Hematopoietic multipotent progenitor cell treated with erythropoietin and hydrocortisone succinate and interleukin-3 and kit ligand, for 17 days (in vitro differentiated cells): ENCODE measurements around the gene PRKCA.
"Not testable (repeated sequence)": the region's sequence is repeated elsewhere in the genome, so short reads cannot be mapped to it uniquely, and the experiment has no call there.

Source experiments
- DNase-seq: peaks from one replicate; pipeline ENCODE4 v3.0.0-alpha.2; 2015; ENCODE audit warnings: low spot score

PRKCA gene

DNA sequence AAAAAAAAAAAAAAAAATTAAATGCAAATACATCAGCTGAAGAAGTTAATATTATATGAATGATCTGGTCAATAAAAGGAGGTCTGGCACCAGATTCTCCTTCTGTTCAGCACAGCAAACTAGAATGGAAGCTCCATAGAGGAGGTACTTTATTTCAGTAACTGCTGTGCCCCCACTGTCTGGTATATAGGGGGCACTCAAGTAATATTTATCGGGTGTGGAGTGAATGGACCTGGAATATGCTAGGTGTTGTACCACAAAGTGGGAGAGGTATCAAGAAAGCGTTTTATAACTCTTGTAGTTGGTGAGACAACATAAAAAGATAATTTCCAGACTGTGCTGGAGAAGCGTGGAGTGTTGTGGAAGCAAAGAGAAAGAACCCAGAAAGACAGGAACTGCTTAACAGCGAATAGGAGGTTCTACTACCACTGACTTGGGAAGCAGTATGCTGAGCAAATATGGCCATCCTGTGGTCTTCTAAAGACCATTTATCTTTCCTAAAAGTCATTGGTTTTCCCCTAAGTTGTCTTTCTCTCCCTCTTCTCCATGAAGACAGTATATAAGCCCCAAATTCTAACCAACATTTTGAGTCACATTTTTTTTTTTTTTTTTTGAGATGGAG, 12.2 kb upstream of the PRKCA start:
- DNase-seq = no peak

DNA sequence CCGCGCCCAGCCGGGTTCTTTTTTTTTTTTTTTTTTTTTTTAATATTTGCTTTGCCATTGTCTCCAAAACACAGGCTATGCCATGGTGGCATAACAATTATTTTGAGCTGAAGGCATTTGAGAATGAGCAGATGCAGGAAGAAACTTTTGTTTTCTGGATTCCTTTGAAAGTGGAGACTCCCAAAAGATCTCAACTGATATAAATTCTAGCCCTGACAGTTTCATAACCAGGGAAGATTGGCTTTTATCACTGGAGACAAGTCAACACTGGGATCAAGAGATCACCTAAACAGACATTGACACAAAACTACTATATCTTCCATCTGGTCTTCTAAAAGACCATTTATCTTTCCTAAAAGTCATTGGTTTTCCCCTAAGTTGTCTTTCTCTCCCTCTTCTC, 10.1 kb upstream of the PRKCA start:
- no peak for DNase-seq

DNA sequence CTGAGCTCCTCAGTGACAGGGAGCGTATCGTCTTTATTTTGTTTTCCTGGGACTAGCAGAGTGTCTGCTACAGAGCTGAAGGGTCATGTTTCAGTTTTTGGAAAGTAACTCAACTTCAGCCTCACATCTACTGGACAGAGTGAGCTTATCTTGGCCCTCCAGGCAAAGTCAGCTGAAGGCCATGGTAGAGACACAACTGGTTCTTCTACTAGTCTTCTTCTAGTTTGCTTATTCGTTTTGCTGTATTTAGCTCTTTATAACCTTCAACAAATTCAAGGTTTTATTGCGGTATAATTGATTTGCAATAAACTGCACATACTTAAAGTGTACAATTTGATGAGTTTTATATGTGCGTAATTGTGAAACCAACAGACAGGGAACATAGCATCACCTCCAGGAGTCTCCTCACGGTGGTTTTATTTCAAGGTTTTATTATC, 6.1 kb upstream of the PRKCA start:
- DNase-seq = no peak

DNA sequence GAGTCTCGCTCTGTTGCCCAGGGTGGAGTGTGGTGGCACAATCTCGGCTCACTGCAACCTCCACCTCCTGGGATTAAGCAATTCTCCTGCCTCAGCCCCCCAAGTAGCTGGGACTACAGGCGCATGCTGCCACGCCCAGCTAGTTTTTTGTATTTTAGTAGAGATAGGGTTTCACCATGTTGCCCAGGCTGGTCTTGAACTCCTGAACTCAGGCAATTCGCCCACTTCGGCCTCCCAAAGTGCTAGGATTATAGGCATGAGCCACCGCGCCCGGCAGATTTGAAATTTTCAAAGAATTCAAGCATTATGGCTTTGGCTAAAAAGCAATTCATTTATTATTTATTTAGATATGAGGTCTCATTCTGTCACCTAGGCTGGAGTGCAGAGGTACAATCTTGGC, 5.0 kb upstream of the PRKCA start:
- not testable (repeated sequence) for DNase-seq

DNA sequence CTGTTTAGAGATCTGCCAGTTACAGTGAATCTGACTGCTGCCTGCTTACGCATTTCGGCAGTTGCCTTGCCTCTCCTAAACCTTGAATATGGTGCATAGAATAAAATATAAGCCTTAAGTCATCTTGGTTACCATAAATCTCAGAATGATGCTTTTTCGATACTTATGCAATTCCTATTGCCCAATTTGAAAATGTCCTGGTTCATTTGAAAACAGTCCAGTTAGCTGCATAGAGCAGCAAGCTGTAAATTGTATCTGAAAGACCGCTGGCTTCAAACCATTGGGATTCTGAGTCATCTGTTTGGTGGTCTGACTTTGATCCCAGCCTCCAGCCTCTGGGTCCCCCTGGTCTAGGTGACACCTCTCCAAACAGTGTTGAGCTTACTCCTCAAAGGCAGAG, 2.7 kb upstream of the PRKCA start:
- DNase-seq = no peak

DNA sequence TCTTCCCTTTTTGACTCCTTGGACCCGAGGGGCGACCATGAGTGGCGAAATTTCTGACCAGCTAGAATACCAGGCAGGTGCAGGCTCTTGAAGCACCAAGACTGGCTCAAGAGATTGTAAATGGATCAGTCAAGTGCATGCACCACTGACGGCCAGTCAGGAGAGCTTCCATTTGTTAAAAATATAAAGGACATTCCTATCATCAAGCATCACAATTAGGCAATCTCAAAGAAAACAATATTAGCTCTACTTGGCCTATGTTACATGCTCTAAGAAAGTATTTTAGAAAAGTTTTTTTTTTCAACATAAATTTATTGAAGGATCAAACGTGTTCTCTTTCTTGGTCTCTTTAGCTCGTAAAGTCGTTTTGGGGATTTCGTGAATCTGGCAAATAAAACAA, 1.5 kb upstream of the PRKCA start:
- no peak for DNase-seq

DNA sequence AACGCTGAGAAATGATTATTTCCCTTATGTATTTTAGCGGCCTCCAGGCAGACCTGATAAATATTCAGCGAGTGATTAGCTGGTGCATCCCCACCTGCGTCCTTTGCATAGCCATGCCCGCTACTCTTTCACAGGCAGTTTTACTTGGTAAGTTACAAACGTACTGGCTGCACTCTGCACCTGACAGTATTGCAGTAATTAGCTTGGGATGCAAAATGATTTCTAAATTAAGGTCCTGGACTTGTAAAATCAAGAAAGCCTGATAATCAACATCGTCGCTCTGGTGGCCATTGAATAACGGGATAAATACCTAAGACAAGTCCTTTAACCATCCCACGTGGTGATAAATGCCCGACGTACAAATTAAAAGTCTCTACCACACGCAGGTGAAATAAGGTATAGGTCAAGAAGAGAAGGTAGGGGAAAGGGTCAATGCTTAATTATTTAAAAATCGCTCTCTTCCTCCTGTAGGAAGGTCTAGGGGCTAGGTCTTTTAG, 998 bp upstream of the PRKCA start:
- DNase-seq = no peak

DNA sequence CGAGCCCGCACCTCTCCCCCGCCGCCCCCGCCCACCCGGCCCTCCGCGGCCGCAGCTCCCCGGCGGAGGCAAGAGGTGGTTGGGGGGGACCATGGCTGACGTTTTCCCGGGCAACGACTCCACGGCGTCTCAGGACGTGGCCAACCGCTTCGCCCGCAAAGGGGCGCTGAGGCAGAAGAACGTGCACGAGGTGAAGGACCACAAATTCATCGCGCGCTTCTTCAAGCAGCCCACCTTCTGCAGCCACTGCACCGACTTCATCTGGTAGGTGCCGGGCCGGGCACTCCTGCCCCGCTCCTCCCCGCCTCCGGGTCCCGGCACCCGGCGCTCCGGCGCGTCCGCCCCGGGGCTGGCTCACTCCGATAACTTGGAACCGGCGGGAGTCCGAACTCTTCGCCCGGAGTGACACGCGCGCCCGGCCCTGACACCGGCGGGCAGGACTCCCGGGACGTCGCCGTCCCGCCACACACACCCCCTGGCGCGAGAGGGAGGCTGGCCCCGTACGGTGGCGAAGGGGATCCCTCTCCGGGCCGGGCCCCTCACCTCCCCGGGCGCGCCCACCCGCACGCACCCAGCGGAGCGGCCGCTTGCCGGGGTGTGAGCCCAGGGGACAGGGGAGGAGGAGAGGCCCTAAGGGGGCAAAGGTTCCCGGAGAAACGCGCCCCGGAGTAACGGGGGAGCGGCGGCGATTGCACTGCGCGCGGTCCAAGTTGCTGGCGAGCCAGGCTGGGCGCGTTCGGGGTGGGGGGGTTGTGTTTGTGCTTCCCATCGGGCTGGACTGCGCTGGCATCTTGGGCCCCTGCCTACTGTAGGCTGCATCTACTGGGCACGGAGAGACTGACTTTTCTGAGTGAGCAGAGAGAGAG, 581 bp downstream of the PRKCA start:
- DNase-seq = no peak

DNA sequence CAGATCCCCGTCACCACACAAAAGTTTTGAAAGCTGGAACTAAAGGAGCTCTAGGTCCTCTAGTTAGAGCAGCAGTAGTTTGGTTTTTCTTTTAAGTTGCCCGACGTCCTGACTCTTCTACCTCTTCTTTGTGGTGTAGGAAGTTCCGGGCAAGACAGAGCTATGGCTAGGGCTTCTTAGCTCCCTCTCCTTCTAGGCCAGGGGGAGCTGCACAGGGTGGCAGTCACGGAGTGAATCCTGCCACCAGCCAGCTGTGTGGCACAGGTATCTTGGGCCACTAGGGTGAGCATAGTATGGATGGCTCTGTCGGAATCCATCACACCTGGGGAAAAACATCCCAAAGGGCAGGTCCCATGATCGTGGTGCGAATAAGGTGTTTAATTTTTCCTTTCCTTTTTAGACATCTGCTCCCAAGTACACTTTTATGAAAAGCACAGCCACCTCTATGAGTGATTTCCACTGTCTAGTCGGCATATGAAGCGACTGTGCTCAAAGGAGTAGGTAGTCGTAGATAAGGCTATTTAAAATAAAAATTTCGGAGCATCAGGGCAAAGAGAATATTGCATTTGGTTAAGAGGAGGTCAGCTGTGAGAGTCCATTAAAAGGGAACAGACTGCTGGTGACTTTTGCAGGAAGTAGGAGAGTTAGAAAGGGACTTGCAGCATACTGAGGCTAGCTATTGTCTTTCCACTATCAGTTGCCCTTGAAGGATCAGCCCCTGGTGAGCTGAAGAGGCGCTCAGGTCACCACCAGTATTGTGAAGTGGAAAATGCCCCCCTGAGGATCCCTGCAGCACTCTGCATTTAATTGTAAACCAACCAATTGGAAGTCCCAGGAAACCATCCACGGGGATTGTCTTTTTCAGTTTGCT, 2.1 kb downstream of the PRKCA start:
- no peak for DNase-seq

DNA sequence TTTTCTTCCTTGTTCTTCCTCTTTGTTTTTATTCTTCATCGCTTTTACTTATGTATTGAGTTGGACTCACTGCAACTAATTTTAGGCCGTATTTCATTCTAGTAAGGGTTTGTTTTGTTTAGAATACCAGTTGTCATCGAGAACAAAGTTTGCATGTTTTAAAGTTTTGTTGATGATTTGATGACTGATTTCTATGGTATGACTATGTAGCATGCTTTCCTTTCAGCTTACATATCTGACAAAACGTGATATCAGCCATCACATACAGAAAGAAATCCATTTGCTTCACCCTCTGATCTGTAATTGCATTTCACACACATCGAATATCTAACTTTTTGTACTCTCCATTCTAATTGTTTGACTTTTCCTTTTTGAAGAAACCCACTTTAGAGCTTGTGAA, 4.0 kb downstream of the PRKCA start:
- no peak for DNase-seq

DNA sequence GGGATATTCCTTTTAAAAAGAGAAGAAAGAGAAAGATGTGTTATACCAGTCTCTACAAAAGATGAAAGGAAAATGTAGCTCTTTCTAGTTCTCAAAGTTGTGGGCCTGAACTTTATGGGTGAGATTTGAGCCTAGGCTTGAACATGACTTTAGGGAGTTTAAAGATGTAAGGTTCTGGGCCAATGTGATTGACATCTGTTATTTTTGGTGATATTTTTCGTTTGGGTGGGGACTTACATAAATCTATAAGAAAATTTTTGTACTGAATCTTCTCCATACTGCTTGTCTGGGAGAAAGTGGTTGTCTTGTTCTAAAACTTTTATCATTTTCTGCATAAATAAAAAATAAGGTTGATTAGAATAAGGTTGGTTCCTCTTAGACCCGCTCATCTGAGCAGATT, 4.8 kb downstream of the PRKCA start:
- DNase-seq = no peak

DNA sequence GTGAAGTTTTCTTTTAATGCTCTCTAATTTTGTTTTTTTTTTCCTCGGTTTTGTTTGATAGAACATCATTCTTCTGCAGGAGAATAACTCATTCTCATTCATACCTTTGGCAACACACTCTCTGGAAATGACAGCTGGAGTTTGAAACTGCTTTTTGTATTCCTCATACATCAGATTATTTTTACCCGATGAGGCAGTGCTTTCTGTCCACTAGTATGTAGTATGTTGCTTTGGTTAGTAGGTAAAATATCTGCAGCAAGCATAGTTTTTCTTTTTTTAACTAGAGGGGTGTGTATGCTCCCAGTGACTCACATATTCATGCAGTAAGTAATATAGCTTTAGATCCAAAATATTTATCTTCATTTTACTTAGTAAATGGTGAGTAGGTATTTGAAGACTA, 6.4 kb downstream of the PRKCA start:
- DNase-seq = no peak

DNA sequence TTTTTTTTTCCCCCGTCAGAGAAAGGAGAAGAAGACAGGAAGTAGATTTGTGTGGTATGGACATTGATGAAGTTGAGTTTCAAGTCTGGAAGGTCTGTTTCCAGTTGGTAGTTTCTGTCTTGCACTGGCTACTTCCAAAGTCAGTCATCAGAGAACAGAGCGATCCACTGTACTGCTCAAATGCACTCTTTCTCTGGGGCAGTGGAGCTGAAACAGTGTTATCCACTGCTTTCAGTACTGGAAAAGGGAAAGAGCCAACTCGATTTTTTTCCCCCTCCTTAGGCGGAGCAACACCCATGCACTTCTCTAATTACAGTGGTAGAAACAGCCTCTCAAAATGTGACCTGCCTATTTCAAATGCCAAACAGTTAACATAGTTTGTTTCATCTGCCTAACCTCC, 7.4 kb downstream of the PRKCA start:
- DNase-seq = no peak

DNA sequence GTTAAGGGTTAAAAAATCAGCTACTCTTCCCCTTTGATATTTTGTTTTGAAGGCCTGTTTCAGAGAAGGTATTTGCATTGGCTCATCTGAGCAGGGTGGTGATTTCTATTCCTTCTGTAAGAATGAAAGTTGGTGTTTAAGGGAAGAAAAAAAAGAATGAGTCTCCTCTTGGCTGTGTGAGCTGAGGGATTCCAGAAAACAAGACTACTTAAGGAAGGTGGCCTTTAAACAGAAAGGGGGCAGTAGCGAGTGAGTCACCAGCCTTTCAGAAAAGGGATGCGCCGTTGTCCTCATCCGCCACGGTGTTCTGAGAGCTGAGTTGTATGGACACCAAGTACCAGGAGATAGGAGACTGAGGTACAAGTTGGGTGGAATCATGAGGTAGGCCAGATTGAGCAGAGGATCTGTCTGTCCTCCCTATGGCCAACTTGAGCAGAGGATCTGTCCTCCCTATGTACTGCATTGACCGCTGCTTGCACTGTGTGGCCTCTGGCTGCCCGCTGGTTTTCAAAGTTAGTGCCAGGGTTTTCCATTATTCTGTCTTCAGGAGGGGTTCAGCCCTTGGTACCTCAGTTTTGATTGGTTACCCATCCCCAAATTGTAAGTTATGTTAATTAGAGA, 8.2 kb downstream of the PRKCA start:
- DNase-seq = no peak

DNA sequence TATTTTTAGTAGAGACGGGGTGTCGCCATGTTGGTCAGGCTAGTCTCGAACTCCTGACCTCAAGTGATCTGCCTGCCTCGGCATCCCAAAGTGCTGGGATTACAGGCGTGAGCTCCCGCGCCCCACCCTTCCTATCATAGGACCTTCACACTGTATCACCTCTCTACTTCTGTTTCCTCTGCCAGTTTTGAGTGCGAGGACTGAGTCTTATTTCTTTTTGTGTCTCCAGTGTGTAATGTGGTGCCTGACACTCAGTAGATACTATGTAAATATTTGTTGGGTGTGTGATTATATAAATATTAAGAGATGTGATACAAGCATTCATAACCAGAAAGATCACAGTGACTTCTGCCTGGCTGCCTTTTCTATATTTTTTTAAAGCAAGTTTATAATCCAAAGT, 10.5 kb downstream of the PRKCA start:
- DNase-seq = no peak

DNA sequence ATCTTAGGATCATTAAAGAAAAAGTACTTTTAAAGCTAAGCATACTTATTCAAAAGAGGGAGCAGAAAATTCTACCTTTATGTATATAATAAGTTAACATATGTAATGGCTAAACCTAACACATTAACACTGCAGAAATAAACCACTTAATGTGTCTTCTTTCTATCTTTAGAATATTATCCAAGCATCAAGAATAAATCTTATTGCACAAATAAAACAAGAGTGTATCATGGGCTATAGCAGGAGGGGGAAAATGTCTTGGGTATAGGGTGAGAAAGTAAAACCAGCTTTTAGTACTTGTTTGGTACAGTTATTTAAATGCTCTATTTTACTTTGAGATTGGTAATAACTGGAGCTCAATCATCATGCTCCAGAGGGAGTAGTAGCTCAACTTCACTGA, 10.9 kb downstream of the PRKCA start:
- DNase-seq = no peak

DNA sequence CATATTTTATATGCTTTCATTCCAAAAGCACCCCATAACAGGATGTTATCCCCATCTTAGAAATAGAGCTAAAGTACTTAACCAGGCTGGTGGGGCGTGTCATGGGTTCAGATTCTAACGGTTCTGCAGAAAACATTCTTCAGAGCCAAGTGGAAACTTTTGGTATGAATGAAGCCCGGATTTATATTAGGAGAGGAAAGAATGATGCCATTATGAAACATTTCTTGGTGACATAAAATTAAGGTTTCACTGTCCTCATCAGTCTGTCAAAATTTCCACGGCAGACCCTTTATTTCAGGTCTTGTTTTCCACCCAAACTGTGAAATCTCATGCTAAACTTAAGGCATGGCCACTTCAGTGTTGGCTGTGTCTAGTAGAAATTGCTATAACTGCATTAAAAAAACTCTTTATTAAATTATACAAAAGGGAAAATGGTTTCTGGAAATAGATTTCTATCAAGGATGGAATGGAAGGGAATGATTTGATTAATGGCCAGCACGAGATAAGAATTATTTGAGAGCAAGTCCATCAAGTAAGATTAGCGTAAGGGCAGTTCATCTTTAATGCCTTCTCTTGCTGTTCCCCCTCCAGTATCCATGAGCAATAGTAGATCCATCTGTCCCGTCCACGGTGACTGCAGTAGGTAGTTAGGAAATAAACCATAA, 11.7 kb downstream of the PRKCA start:
- no peak for DNase-seq

DNA sequence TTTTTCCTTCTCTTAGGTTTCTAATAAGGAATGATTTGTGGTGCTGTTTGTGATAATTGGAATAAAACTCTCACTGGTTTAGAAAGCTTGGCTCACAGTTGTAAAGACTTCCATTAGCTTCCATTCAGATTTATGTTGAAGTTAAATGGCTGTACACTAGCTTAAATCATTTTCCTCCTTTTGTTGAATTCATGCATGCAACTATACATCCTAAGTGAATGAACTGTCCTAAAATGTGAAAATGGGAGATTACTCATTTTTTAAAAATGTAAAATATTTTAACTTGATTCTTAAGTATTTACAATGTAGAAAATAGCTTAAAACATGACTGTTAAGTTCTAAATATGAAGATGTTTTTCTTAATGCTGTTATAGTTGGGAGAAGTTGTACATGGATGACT, 15.2 kb downstream of the PRKCA start:
- no peak for DNase-seq

DNA sequence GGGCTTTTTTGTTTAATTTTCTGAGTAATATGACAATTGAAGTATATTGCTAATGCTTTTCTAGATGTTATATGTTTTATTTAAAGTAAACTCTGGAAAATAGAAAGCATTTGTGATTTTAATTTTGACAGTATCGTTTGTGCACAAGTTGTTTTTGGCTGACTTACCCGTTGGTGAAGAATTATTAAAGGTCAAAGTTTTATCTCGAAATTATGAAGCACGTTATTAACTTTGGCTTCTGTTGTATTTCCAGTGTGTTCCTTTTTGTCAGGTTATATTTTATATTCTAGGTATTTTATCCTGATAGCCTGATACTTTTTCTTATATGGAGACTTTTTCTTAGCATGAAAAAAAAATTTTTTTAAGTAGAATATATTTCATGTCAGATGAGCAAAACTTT, 16.8 kb downstream of the PRKCA start:
- DNase-seq = no peak

DNA sequence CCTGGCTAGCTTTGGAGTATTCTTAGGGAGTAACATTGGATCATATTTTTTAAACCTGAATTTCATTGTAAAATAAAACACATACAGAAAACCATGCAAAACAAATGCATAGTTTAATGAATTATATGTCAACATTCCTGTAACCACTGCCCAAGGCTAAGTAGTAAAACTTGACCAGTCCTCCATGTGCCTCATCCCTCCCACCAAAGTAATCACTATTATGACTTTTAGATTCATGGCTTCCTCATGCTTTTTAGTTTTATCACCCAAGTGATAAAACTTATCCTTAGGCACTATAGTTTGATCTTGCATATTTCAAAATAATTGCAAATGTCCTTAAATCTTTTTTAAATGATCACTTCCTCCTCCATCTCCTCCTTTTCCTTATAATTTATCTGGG, 20.4 kb downstream of the PRKCA start:
- DNase-seq = no peak

DNA sequence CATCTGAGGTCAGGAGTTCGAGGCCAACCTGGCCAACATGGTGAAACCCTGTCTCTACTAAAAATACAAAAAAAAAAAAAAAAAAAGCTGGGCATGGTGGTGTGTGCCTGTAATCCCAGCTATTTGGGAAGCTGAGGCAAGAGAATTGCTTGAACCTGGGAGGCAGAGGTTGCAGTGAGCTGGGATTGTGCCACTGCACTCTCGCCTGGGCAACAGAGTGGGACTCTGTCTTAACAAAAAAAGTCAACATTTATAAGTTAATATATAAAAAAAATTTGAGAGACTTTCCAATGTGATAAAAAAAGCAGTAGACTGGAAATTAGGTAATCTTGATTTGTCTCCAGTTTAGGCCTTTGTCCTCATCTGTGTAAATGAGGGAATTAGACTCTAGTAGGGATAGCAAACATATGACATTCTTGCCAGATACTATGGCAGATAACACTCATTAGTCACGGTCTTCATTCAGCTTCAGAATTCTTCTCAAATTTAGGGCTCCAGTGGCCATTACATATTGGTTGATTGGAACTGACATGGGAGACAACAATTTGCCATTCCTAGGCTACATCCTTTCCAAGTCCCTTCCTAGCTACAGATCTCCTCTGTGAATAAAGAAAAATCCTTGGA, 22.1 kb downstream of the PRKCA start:
- DNase-seq = not testable (repeated sequence)
